Lower leg skin (tissue), 3 donors: ENCODE results near the gene BAIAP2.

Experiments
- POLR2A ChIP-seq, 2 donors: fragments of 450-650 bp; IDR thresholded peaks; one replicate each; pipeline ENCODE4 v1.6.1; 2016 to 2017; ENCODE audit warnings: antibody characterized with exemption in 2 of 2, mild to moderate bottlenecking in 1 of 2, moderate library complexity in 1 of 2
- TF ChIP-seq, protein P1 (sequence below), 3 donors: fragments of 450-650 bp; IDR thresholded peaks; one replicate each; pipeline ENCODE4 v1.5.1; 2016; ENCODE audit warnings: antibody characterized with exemption in 3 of 3, mild to moderate bottlenecking in 3 of 3, moderate library complexity in 2 of 3

GRCh38 chr17:81085420-81085911 lies 50.5 kb downstream of the BAIAP2 start:
- TF ChIP-seq, protein P1, sequence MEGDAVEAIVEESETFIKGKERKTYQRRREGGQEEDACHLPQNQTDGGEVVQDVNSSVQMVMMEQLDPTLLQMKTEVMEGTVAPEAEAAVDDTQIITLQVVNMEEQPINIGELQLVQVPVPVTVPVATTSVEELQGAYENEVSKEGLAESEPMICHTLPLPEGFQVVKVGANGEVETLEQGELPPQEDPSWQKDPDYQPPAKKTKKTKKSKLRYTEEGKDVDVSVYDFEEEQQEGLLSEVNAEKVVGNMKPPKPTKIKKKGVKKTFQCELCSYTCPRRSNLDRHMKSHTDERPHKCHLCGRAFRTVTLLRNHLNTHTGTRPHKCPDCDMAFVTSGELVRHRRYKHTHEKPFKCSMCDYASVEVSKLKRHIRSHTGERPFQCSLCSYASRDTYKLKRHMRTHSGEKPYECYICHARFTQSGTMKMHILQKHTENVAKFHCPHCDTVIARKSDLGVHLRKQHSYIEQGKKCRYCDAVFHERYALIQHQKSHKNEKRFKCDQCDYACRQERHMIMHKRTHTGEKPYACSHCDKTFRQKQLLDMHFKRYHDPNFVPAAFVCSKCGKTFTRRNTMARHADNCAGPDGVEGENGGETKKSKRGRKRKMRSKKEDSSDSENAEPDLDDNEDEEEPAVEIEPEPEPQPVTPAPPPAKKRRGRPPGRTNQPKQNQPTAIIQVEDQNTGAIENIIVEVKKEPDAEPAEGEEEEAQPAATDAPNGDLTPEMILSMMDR (IDR thresholded peaks at IDR 0.05): no peak
- TF ChIP-seq POLR2A (IDR thresholded peaks at IDR 0.05): no peak
